HepG2 (cell line): Measurements from ENCODE around the gene METTL1. TPM values are rescaled to one million over a fixed set of nuclear protein-coding genes. Genes with fewer than 3 reads are reported as not detected.

Experiments
- ASH2L ChIP-seq: fragments of 300-600, 200-600 bp; sonication (generic); IDR thresholded peaks from 2 replicates; pipeline ENCODE4 v1.7.0; 2017; ENCODE audit warnings: low read depth, mild to moderate bottlenecking, moderate library complexity, mixed read lengths, low read length; ENCODE audit not compliant: insufficient read length
- GATAD1 ChIP-seq: IDR thresholded peaks from 2 replicates; pipeline ENCODE4 v1.6.1; 2016; ENCODE audit warnings: missing genetic modification reagents, missing compliant biosample characterization
- HOXA3 ChIP-seq: sonication (generic); formaldehyde crosslinking; IDR thresholded peaks from 2 replicates; pipeline ENCODE4 v1.5.0; 2020; ENCODE audit warnings: missing genetic modification reagents
- JUNB ChIP-seq: sonication (generic); formaldehyde crosslinking; IDR thresholded peaks from 2 replicates; pipeline ENCODE4 v1.8.0; 2022; ENCODE audit warnings: missing genetic modification reagents, mild to moderate bottlenecking, borderline replicate concordance
- KAT7 ChIP-seq: IDR thresholded peaks from 2 replicates; pipeline ENCODE4 v1.6.1; 2018; ENCODE audit warnings: borderline replicate concordance, missing compliant biosample characterization
- KDM2A ChIP-seq: sonication (generic); formaldehyde crosslinking; IDR thresholded peaks from 2 replicates; pipeline ENCODE4 v1.4.0; 2020; ENCODE audit warnings: low read depth, missing genetic modification reagents, borderline replicate concordance
- NONO ChIP-seq, 2 experiments: fragments of 450-650 bp in 1 of 2; sonication (generic) in 1 of 2; formaldehyde crosslinking in 1 of 2; IDR thresholded peaks in 1 of 2; conservative IDR thresholded peaks in 1 of 2; 2 replicates each; pipeline versions ENCODE4 v1.6.1 to v1.8.0; 2017 to 2022; ENCODE audit warnings: mild to moderate bottlenecking in 1 of 2, missing genetic modification reagents in 1 of 2, moderate library complexity in 1 of 2
- NR2C2 ChIP-seq: sonication (generic); formaldehyde crosslinking; IDR thresholded peaks from 2 replicates; pipeline ENCODE4 v1.4.0; 2020; ENCODE audit warnings: missing genetic modification reagents, mild to moderate bottlenecking, moderate library complexity, borderline replicate concordance
- YY1 ChIP-seq: IDR thresholded peaks from 2 replicates; pipeline ENCODE4 v1.6.1; 2011; ENCODE audit warnings: low read length, low read depth, moderate library complexity, mild to moderate bottlenecking; ENCODE audit not compliant: insufficient read depth, insufficient replicate concordance
- ZFP91 ChIP-seq: sonication (generic); formaldehyde crosslinking; IDR thresholded peaks from 2 replicates; pipeline ENCODE4 v1.9.0; 2022; ENCODE audit warnings: missing genetic modification reagents, mild to moderate bottlenecking, borderline replicate concordance
- ZFYVE20 ChIP-seq: sonication (generic); formaldehyde crosslinking; IDR thresholded peaks from 2 replicates; pipeline ENCODE4 v1.8.0; 2023; ENCODE audit warnings: low read depth, mild to moderate bottlenecking, moderate library complexity, missing genetic modification reagents, borderline replicate concordance
- ZKSCAN1 ChIP-seq: fragments of 150-350 bp; IDR thresholded peaks from 2 replicates; pipeline ENCODE4 v1.6.1; 2014; ENCODE audit warnings: low read length
- ZNF101 ChIP-seq: sonication (generic); formaldehyde crosslinking; IDR thresholded peaks from 2 replicates; pipeline ENCODE4 v1.4.0; 2020; ENCODE audit warnings: mild to moderate bottlenecking, low read depth, missing genetic modification reagents, borderline replicate concordance
- ZNF12 ChIP-seq: sonication (generic); formaldehyde crosslinking; IDR thresholded peaks from 2 replicates; pipeline ENCODE4 v1.5.0; 2020; ENCODE audit warnings: missing genetic modification reagents
- ZNF143 ChIP-seq: sonication (generic); formaldehyde crosslinking; IDR thresholded peaks from 2 replicates; pipeline ENCODE4 v1.4.0; 2020; ENCODE audit warnings: missing genetic modification reagents
- ZNF333 ChIP-seq: sonication (generic); formaldehyde crosslinking; IDR thresholded peaks from 2 replicates; pipeline ENCODE4 v1.4.0; 2020; ENCODE audit warnings: mild to moderate bottlenecking, missing genetic modification reagents, borderline replicate concordance
- ZNF44 ChIP-seq: sonication (generic); formaldehyde crosslinking; IDR thresholded peaks from 2 replicates; pipeline ENCODE4 v1.5.1; 2020; ENCODE audit warnings: mild to moderate bottlenecking, missing genetic modification reagents
- ZNF446 ChIP-seq: sonication (generic); formaldehyde crosslinking; IDR thresholded peaks from 2 replicates; pipeline ENCODE4 v1.5.0; 2020; ENCODE audit warnings: mild to moderate bottlenecking, missing genetic modification reagents
- ZNF501 ChIP-seq: sonication (generic); formaldehyde crosslinking; IDR thresholded peaks from 2 replicates; pipeline ENCODE4 v1.5.1; 2020; ENCODE audit warnings: mild to moderate bottlenecking, moderate library complexity, missing genetic modification reagents
- ZNF569 ChIP-seq: sonication (generic); formaldehyde crosslinking; IDR thresholded peaks from 2 replicates; pipeline ENCODE4 v1.5.0; 2020; ENCODE audit warnings: mild to moderate bottlenecking, missing genetic modification reagents, moderate library complexity, borderline replicate concordance
- ZNF615 ChIP-seq: sonication (generic); formaldehyde crosslinking; IDR thresholded peaks from 2 replicates; pipeline ENCODE4 v1.5.0; 2020; ENCODE audit warnings: mild to moderate bottlenecking, missing genetic modification reagents, borderline replicate concordance
- ZNF7 ChIP-seq: IDR thresholded peaks from 2 replicates; pipeline ENCODE4 v1.6.1; 2016; ENCODE audit warnings: missing biosample characterization, missing genetic modification reagents
- ZNF773 ChIP-seq: sonication (generic); formaldehyde crosslinking; IDR thresholded peaks from 2 replicates; pipeline ENCODE4 v1.4.0; 2020; ENCODE audit warnings: missing genetic modification reagents, borderline replicate concordance
- ZNF891 ChIP-seq: sonication (generic); formaldehyde crosslinking; IDR thresholded peaks from 2 replicates; pipeline ENCODE4 v1.5.0; 2020; ENCODE audit warnings: mild to moderate bottlenecking, missing genetic modification reagents
- polyA plus RNA-seq, 8 experiments: library from polyadenylated mRNA; depleted of rRNA in 3 of 8; stranded (reverse) in 7 of 8; unstranded in 1 of 8; fragments of >200 nt; fragmentation: Illumina TruSeq in 4 of 8; extraction: Trizol in 4 of 8; gene quantifications; 2 replicates each; pipeline versions ENCODE4 v1.2.1 to v1.2.3, GENCODE V29; 2011 to 2016; ENCODE audit warnings: low read depth in 4 of 8, missing spikeins in 1 of 8, mixed read lengths in 1 of 8; ENCODE audit not compliant: insufficient read depth in 1 of 8
- total RNA-seq, 5 experiments: library from RNA; depleted of rRNA; stranded (reverse); fragments of >200 nt; fragmentation: Illumina TruSeq; extraction: Trizol; gene quantifications; 2 replicates each; pipeline ENCODE4 v1.2.3, GENCODE V29; 2016; ENCODE audit warnings: low read depth in 1 of 5
- TF ChIP-seq, protein P1 (sequence below): sonication (generic); formaldehyde crosslinking; IDR thresholded peaks from 2 replicates; pipeline ENCODE4 v1.5.0; 2020; ENCODE audit warnings: missing genetic modification reagents

METTL1 gene
- total and polyA plus RNA-seq, 2 of the 13 experiments (the other 11 are each of a cell fraction or from before 2014, with no cell fraction given), result 34.7 to 36.9 TPM

GRCh38 chr12:57756406-57757341 lies 15.2 kb downstream of the METTL1 start (continued):
- TF ChIP-seq, protein P1, sequence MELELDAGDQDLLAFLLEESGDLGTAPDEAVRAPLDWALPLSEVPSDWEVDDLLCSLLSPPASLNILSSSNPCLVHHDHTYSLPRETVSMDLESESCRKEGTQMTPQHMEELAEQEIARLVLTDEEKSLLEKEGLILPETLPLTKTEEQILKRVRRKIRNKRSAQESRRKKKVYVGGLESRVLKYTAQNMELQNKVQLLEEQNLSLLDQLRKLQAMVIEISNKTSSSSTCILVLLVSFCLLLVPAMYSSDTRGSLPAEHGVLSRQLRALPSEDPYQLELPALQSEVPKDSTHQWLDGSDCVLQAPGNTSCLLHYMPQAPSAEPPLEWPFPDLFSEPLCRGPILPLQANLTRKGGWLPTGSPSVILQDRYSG, result no peak
- TF ChIP-seq ZFP91 (CRISPR knock-in tag), result peak; percentile 58; the same call in 1 of the 2 replicates
- TF ChIP-seq ZNF569 (CRISPR knock-in tag), result no peak
- TF ChIP-seq YY1, result peak; percentile 66
- TF ChIP-seq ZNF44 (CRISPR knock-in tag), result no peak
- TF ChIP-seq ZNF12, result peak; percentile 68; the same call in 1 of the 2 replicates
- no peak for TF ChIP-seq ZKSCAN1
- TF ChIP-seq ZNF143, result no peak
- no peak for TF ChIP-seq KAT7 (CRISPR knock-in tag)
- 0 out of 2 replicates have a peak, but pooled peaks have one; percentile 22 for TF ChIP-seq ZNF891 (CRISPR knock-in tag)
- no peak for TF ChIP-seq NONO (IDR thresholded peaks at IDR 0.05)
- no peak for TF ChIP-seq NONO (CRISPR knock-in tag; conservative IDR thresholded peaks at IDR 0.05)
- TF ChIP-seq ZNF7 (CRISPR knock-in tag), result no peak
- no peak for TF ChIP-seq ZFYVE20
- 0 out of 2 replicates have a peak, but pooled peaks have one; percentile 35 for TF ChIP-seq ZNF501 (CRISPR knock-in tag)
- no peak for TF ChIP-seq NR2C2 (CRISPR knock-in tag)
- TF ChIP-seq HOXA3 (CRISPR knock-in tag), result peak; percentile 63
- TF ChIP-seq ZNF615 (CRISPR knock-in tag), result no peak
- peak; percentile 66; the same call in 1 of the 2 replicates for TF ChIP-seq KDM2A (CRISPR knock-in tag)
- TF ChIP-seq ZNF101 (CRISPR knock-in tag), result no peak
- peak; percentile 50; the same call in 1 of the 2 replicates for TF ChIP-seq ZNF446
- TF ChIP-seq ZNF333 (CRISPR knock-in tag), result no peak
- TF ChIP-seq ASH2L, result no peak
- TF ChIP-seq JUNB, result no peak
- TF ChIP-seq GATAD1, result peak; percentile 50; the same call in 1 of the 2 replicates
- no peak for TF ChIP-seq ZNF773 (CRISPR knock-in tag)
